Tibial nerve (tissue), 4 donors: ENCODE data around the gene CDC20. TPM values are rescaled to one million over a fixed set of nuclear protein-coding genes. Genes with fewer than 3 reads are reported as not detected.
"Not testable (repeated sequence)": the region's sequence is repeated elsewhere in the genome, so short reads cannot be mapped to it uniquely, and the experiment has no call there.

Experiments used
- DNase-seq, 2 donors: peaks; one replicate each; pipeline ENCODE4 v3.0.0-alpha.2; 2019; ENCODE audit warnings: low spot score in 2 of 2
- H3K27ac ChIP-seq, 4 donors: fragments of 200-600 bp; sonication (generic) in 3 of 4; one replicate each; pipeline ENCODE4 v1.5.1; 2017 to 2019; ENCODE audit warnings: mild to moderate bottlenecking in 1 of 4
- H3K27me3 ChIP-seq, 2 donors: fragments of 200-600 bp; sonication (generic) in 1 of 2; one replicate each; pipeline versions ENCODE4 v1.5.1 to v1.6.0; 2017 to 2019
- H3K36me3 ChIP-seq, 3 donors: fragments of 200-600 bp; sonication (generic); one replicate each; pipeline ENCODE4 v1.5.1; 2018 to 2019
- H3K4me1 ChIP-seq, 4 donors: fragments of 200-600 bp; sonication (generic) in 3 of 4; one replicate each; pipeline ENCODE4 v1.5.1; 2017 to 2019
- H3K4me3 ChIP-seq, 4 donors: fragments of 200-600 bp; sonication (generic) in 3 of 4; one replicate each; pipeline ENCODE4 v1.5.1; 2017 to 2019; ENCODE audit warnings: mild to moderate bottlenecking in 1 of 4, moderate library complexity in 1 of 4
- H3K9me3 ChIP-seq, 4 donors: fragments of 200-600 bp; sonication (generic) in 3 of 4; one replicate each; pipeline ENCODE4 v1.5.1; 2017 to 2019
- CTCF ChIP-seq, 5 experiments: fragments of 200-600 bp in 3 of 5; fragments of 450-650 bp in 2 of 5; sonication (generic) in 3 of 5; IDR thresholded peaks; one replicate each; pipeline ENCODE4 v1.5.1; 2016 to 2019; ENCODE audit warnings: antibody characterized with exemption in 5 of 5, mild to moderate bottlenecking in 3 of 5, moderate library complexity in 2 of 5
- EP300 ChIP-seq, 2 donors: sonication (generic); formaldehyde crosslinking; IDR thresholded peaks; one replicate each; pipeline ENCODE4 v1.6.1; 2017; ENCODE audit warnings: antibody characterized with exemption in 2 of 2, mild to moderate bottlenecking in 1 of 2
- POLR2A ChIP-seq, 2 donors: fragments of 450-650 bp; IDR thresholded peaks; one replicate each; pipeline ENCODE4 v1.6.1; 2017; ENCODE audit warnings: antibody characterized with exemption in 2 of 2, mild to moderate bottlenecking in 2 of 2, moderate library complexity in 2 of 2
- whole genome bisulfite sequencing, 2 donors: methylation state at CpG; one replicate each; pipeline ENCODE4 v1.1.5; 2018; 5-methylcytosine and 5-hydroxymethylcytosine counted together
- total RNA-seq, 4 donors: library from RNA; depleted of rRNA; stranded (reverse); fragments of >200 nt; gene quantifications; one replicate each; pipeline ENCODE4 v1.1.0, GENCODE V29; 2016

CDC20 gene
- total RNA-seq, 4 donors from 2014 or later = 0.42 to 3.5 (median 1.5) TPM

DNA sequence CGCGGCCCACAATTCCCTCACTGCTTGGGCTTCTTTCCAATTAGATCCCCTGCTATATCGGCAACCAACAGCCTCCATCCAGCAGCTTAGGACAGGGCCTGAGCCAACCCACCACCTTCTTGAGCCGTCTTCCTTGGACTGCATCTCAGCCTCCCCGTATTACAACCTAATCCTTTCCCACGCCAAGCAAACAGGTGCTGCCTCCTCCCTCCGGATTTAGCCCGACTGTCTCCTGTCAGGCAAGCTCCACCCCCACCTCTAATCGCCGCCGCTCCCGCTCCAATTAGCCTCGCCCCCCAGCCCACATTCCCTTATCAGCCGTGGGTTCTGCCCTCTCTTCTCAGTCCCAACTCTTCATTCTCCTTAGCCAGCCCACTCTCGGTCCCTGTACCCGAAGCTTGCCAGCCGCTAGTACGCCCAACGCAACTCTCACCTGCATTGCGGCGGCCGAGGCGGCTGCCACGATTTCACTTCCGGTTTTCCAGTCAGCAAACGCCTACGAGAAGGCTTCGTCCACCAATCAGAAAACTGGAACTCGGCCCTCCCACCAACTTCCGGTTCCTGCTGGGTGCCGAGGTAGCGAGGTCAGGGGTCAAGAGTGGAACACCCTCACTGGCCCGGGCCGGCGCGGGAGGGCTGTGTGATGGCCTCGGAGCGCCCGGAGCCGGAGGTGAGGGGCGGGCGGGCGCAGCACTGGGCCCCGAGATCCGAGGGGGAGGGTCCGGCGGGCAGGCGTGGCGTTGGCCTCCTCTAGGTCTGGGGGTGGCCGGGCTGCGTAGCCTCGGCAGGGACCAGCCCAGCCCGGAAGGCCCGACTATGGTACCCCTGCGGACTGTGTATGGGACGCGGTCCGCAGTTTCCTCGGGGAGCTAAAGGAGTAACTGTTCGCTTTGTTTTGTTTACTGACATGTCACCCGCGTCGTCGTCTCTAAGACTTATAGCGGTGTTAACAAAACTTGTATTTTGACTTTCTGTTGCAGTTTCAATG, 30.8 kb downstream of the CDC20 start, which contains the start of the genes MED8 and SZT2:
Gene MED8, minus strand, starts transcription at position 475 of the 988 bp plus-strand sequence. Its CDS starts 36 bp downstream, at position 439.
Gene SZT2, plus strand, starts transcription at position 574 of the 988 bp plus-strand sequence. Its CDS starts 70 bp downstream, at position 644.
- Histone ChIP-seq H3K27me3 (no peaks in the 10 kb centered on the region), H3K4me1 (peaks cover 0 to 32% (median 26%) of the 10 kb centered on the region in 4 donors), H3K9me3 (no peaks in the 10 kb centered on the region), H3K4me3 (peak within 1 kb of the TSS; percentile 50 to 94 (median 72)), H3K27ac (peak within 1 kb of the TSS; percentile 54 to 93 (median 88)), H3K36me3 (peaks cover 0 to 36% (median 19%) of the 10 kb centered on the region in 3 donors)
- WGBS, 2 donors = 0% methylated on average over 39 to 58 of the region's 65 CpGs
- peak; percentile 95 to 99 for DNase-seq
- TF ChIP-seq POLR2A (IDR thresholded peaks at IDR 0.05) (peak; percentile 66 to 68), CTCF (IDR thresholded peaks at IDR 0.05) (peak in 2 of 5 experiments; percentile 8 to 27), EP300 (IDR thresholded peaks at IDR 0.05) (peak; percentile 65 to 91)

DNA sequence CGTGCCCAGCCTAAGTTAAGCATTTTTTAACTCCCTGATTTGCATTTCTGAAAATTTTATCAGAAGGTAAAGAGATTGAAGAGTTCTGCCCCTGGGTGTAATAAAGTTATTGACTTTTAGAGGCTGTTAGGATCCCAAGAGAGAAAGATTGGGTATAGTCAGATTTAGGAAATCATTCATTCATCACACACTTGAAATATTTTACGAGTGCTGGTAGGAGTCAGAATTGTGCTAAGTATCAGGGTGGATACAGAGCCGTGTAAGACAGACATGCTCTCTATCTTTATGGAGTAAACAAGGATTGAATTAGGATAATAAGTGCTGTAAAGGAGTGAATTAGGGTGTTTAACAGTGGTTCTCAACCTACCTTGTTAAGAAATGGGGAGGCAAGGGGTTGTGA, 33.9 kb downstream of the CDC20 start:
- peaks cover 0 to 36% (median 0%) of the 10 kb centered on the region in 3 donors for H3K36me3 ChIP-seq
- H3K4me1 ChIP-seq = peaks cover 0 to 34% (median 22%) of the 10 kb centered on the region in 4 donors
- no peak overlapping the region for H3K27ac ChIP-seq
- 79 to 82% methylated on average over 3 of the region's 3 CpGs for WGBS, 2 donors
- DNase-seq = no peak
- no peaks in the 10 kb centered on the region for H3K27me3 ChIP-seq
- TF ChIP-seq CTCF (IDR thresholded peaks at IDR 0.05) (no peak), EP300 (IDR thresholded peaks at IDR 0.05) (no peak), POLR2A (IDR thresholded peaks at IDR 0.05) (no peak)
- no peak overlapping the region for H3K4me3 ChIP-seq
- no peaks in the 10 kb centered on the region for H3K9me3 ChIP-seq

- WGBS, 2 donors = 81 to 88% methylated on average over 4 of the region's 4 CpGs
- DNase-seq = no peak
- no peaks in the 10 kb centered on the region for H3K27me3 ChIP-seq
- H3K27ac ChIP-seq = no peak overlapping the region
- no peak for TF ChIP-seq POLR2A (IDR thresholded peaks at IDR 0.05)
- no peak for TF ChIP-seq EP300 (IDR thresholded peaks at IDR 0.05)
- TF ChIP-seq CTCF (IDR thresholded peaks at IDR 0.05) = no peak
- H3K36me3 ChIP-seq = peaks cover 0 to 38% (median 0%) of the 10 kb centered on the region in 3 donors
- H3K4me1 ChIP-seq = peaks cover 0 to 16% (median 7%) of the 10 kb centered on the region in 4 donors
- no peak overlapping the region for H3K4me3 ChIP-seq
- H3K9me3 ChIP-seq = no peaks in the 10 kb centered on the region
Measured at GRCh38 chr1:43395523-43395922, 36.7 kb downstream of the CDC20 start.

GRCh38 chr1:43396059-43396458, 37.3 kb downstream of the CDC20 start:
- 61 to 67% methylated on average over 1 of the region's 1 CpG for WGBS, 2 donors
- Histone ChIP-seq H3K4me1 (peaks cover 0 to 11% (median 2%) of the 10 kb centered on the region in 4 donors), H3K36me3 (peaks cover 0 to 38% (median 0%) of the 10 kb centered on the region in 3 donors), H3K9me3 (no peaks in the 10 kb centered on the region), H3K4me3 (no peak overlapping the region), H3K27me3 (no peaks in the 10 kb centered on the region), H3K27ac (no peak overlapping the region)
- TF ChIP-seq EP300 (IDR thresholded peaks at IDR 0.05) = no peak
- no peak for TF ChIP-seq CTCF (IDR thresholded peaks at IDR 0.05)
- TF ChIP-seq POLR2A (IDR thresholded peaks at IDR 0.05) = no peak
- no peak for DNase-seq

- Histone ChIP-seq H3K9me3 (no peaks in the 10 kb centered on the region), H3K27ac (no peak overlapping the region), H3K36me3 (peaks cover 0 to 44% (median 3%) of the 10 kb centered on the region in 3 donors), H3K4me3 (no peak overlapping the region), H3K27me3 (no peaks in the 10 kb centered on the region), H3K4me1 (peaks cover 0 to 6% (median 0%) of the 10 kb centered on the region in 4 donors)
- WGBS, 2 donors = 90 to 96% methylated on average over 3 of the region's 3 CpGs
- TF ChIP-seq CTCF (IDR thresholded peaks at IDR 0.05) (no peak), EP300 (IDR thresholded peaks at IDR 0.05) (no peak), POLR2A (IDR thresholded peaks at IDR 0.05) (no peak)
- no peak for DNase-seq
Measured at GRCh38 chr1:43398227-43398626, 39.4 kb downstream of the CDC20 start.

DNA sequence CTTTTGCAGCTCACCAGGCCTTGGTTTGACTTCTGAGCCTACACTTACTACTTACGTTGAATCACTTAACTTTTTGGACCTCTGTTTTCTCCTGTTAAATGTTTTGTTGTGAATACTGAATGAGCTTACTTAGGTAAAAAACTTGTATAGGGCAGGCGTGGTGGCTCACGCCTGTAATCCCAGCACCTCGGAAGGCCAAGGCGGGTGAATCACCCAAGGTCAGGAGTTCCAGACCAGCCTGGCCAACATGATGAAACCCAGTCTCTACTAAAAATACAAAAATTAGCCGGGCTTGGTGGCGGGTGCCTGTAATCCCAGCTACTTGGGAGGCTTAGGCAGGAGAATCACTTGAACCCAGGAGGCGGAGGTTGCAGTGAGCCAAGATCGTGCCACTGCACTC, 41.7 kb downstream of the CDC20 start:
- H3K36me3 ChIP-seq = peaks cover 0 to 52% (median 16%) of the 10 kb centered on the region in 3 donors
- not testable (repeated sequence) for DNase-seq, H3K4me1 ChIP-seq, H3K9me3 ChIP-seq, H3K27me3 ChIP-seq, H3K4me3 ChIP-seq, H3K27ac ChIP-seq
- 96 to 97% methylated on average over 9 of the region's 9 CpGs for WGBS, 2 donors
